Body of pancreas (tissue), 4 donors: ENCODE results near the gene OR51I1.

Source experiments
- POLR2A ChIP-seq, 3 donors: fragments of 450-650 bp; IDR thresholded peaks; one replicate each; pipeline ENCODE4 v1.6.1; 2016; ENCODE audit warnings: antibody characterized with exemption in 3 of 3, mild to moderate bottlenecking in 2 of 3
- TF ChIP-seq, protein P1 (sequence below), 7 experiments: fragments of 450-650 bp in 4 of 7; fragments of 200-600 bp in 3 of 7; sonication (generic) in 3 of 7; IDR thresholded peaks; one replicate each; pipeline ENCODE4 v1.5.1; 2016 to 2019; ENCODE audit warnings: antibody characterized with exemption in 7 of 7

DNA sequence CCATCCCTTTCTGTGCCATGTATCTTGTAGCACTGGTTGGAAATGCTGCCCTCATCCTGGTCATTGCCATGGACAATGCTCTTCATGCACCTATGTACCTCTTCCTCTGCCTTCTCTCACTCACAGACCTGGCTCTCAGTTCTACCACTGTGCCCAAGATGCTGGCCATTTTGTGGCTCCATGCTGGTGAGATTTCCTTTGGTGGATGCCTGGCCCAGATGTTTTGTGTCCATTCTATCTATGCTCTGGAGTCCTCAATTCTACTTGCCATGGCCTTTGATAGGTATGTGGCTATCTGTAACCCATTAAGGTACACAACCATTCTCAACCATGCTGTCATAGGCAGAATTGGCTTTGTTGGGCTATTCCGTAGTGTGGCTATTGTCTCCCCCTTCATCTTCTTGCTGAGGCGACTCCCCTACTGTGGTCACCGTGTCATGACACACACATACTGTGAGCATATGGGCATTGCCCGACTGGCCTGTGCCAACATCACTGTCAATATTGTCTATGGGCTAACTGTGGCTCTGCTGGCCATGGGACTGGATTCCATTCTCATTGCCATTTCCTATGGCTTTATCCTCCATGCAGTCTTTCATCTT is 47.6 kb upstream of the OR51I1 start:
- TF ChIP-seq POLR2A (IDR thresholded peaks at IDR 0.05), result no peak
- TF ChIP-seq, protein P1, sequence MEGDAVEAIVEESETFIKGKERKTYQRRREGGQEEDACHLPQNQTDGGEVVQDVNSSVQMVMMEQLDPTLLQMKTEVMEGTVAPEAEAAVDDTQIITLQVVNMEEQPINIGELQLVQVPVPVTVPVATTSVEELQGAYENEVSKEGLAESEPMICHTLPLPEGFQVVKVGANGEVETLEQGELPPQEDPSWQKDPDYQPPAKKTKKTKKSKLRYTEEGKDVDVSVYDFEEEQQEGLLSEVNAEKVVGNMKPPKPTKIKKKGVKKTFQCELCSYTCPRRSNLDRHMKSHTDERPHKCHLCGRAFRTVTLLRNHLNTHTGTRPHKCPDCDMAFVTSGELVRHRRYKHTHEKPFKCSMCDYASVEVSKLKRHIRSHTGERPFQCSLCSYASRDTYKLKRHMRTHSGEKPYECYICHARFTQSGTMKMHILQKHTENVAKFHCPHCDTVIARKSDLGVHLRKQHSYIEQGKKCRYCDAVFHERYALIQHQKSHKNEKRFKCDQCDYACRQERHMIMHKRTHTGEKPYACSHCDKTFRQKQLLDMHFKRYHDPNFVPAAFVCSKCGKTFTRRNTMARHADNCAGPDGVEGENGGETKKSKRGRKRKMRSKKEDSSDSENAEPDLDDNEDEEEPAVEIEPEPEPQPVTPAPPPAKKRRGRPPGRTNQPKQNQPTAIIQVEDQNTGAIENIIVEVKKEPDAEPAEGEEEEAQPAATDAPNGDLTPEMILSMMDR (IDR thresholded peaks at IDR 0.05), result no peak
